ENCODE results near the gene HBE1. TPM values are rescaled to one million over a fixed set of nuclear protein-coding genes. Genes with fewer than 3 reads are reported as not detected.

The HBE1 gene
- polyA plus RNA-seq, 1 of the 3 experiments (the other 2 are of a cell fraction), result 2.4 TPM

- CTCF ChIA-PET, result no interaction called here
These were observed 44.9 kb downstream of the HBE1 start for GRCh38 chr11:5224538-5225479.

More at GRCh38 chr11:5224538-5225479, 44.9 kb downstream of the HBE1 start:
- TF ChIP-seq FOSL2 (IDR thresholded peaks at IDR 0.05; ENCODE audit: borderline replicate concordance, low read depth) (no peak), CHD2 (IDR thresholded peaks at IDR 0.05; ENCODE audit: low read length, partially characterized antibody) (no peak), CTCF (IDR thresholded peaks at IDR 0.05) (no peak), YY1 (IDR thresholded peaks at IDR 0.05; ENCODE audit: low read depth) (no peak), NRF1 (IDR thresholded peaks at IDR 0.05; ENCODE audit: low read depth, low read length) (no peak), REST (IDR thresholded peaks at IDR 0.05; ENCODE audit: low read depth, low read length) (no peak), MEF2A (IDR thresholded peaks at IDR 0.05; ENCODE audit: borderline replicate concordance, low read depth) (no peak), TEAD4 (IDR thresholded peaks at IDR 0.05; ENCODE audit: borderline replicate concordance, insufficient read depth) (no peak), MXI1 (IDR thresholded peaks at IDR 0.05; ENCODE audit: low read depth, low read length) (no peak), MAX (IDR thresholded peaks at IDR 0.05; ENCODE audit: low read depth) (no peak), NFIC (IDR thresholded peaks at IDR 0.05; ENCODE audit: borderline replicate concordance) (no peak), EZH2phosphoT487 (IDR thresholded peaks at IDR 0.05; ENCODE audit: borderline replicate concordance, low read depth) (no peak), SMC3 (IDR thresholded peaks at IDR 0.05; ENCODE audit: low read depth, low read length) (no peak), FOXM1 (IDR thresholded peaks at IDR 0.05; ENCODE audit: low read depth) (no peak), RCOR1 (IDR thresholded peaks at IDR 0.05; ENCODE audit: low read length) (no peak), RAD21 (IDR thresholded peaks at IDR 0.05; ENCODE audit: low read length) (no peak), GABPA (IDR thresholded peaks at IDR 0.05; ENCODE audit: low read depth) (no peak)
- TF ChIP-seq, protein P1, sequence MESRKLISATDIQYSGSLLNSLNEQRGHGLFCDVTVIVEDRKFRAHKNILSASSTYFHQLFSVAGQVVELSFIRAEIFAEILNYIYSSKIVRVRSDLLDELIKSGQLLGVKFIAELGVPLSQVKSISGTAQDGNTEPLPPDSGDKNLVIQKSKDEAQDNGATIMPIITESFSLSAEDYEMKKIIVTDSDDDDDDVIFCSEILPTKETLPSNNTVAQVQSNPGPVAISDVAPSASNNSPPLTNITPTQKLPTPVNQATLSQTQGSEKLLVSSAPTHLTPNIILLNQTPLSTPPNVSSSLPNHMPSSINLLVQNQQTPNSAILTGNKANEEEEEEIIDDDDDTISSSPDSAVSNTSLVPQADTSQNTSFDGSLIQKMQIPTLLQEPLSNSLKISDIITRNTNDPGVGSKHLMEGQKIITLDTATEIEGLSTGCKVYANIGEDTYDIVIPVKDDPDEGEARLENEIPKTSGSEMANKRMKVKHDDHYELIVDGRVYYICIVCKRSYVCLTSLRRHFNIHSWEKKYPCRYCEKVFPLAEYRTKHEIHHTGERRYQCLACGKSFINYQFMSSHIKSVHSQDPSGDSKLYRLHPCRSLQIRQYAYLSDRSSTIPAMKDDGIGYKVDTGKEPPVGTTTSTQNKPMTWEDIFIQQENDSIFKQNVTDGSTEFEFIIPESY (IDR thresholded peaks at IDR 0.05; ENCODE audit: borderline replicate concordance, low read depth), result no peak
- Histone ChIP-seq H3K36me3 (replicated peaks in 1 of 2; ENCODE audit: control insufficient read depth in 1 of 2, insufficient read depth in 2 of 2, low read length in 1 of 2) (no peaks in the 10 kb centered on the region), H3K27ac (ENCODE audit: low read depth in 2 of 2, low read length in 1 of 2) (no peak overlapping the region), H3K9me2 (no peaks in the 10 kb centered on the region), H4K20me1 (ENCODE audit: insufficient read depth) (no peaks in the 10 kb centered on the region), H3K4me3 (ENCODE audit: low read depth in 2 of 2, low read length in 1 of 2) (no peak overlapping the region), H3K27me3 (ENCODE audit: insufficient read depth) (no peaks in the 10 kb centered on the region), H3K79me2 (ENCODE audit: insufficient read depth) (no peaks in the 10 kb centered on the region), H3K4me1 (ENCODE audit: control insufficient read depth in 1 of 2, insufficient read depth in 2 of 2, low read depth in 1 of 2, low read length in 1 of 2) (no peaks in the 10 kb centered on the region), H2AFZ (ENCODE audit: low read depth) (no peak overlapping the region), H3K9ac (no peak overlapping the region), H3F3A (replicated peaks; ENCODE audit: insufficient read depth) (no peaks in the 10 kb centered on the region), H3K9me3 (no peaks in the 10 kb centered on the region), H3K4me2 (no peak overlapping the region)
- DNase-seq, result no peak
- POLR2A ChIA-PET, result no interaction called here
- 11% methylated on average over 6 of the region's 6 CpGs for WGBS (ENCODE audit: low lambda C conversion rate)

Measured in SK-N-SH (cell line).